ENCODE data around the gene SPATA46.

GRCh38 chr1:162349635-162350330 is 26.9 kb downstream of the SPATA46 start:
- TF ChIP-seq, protein P1, sequence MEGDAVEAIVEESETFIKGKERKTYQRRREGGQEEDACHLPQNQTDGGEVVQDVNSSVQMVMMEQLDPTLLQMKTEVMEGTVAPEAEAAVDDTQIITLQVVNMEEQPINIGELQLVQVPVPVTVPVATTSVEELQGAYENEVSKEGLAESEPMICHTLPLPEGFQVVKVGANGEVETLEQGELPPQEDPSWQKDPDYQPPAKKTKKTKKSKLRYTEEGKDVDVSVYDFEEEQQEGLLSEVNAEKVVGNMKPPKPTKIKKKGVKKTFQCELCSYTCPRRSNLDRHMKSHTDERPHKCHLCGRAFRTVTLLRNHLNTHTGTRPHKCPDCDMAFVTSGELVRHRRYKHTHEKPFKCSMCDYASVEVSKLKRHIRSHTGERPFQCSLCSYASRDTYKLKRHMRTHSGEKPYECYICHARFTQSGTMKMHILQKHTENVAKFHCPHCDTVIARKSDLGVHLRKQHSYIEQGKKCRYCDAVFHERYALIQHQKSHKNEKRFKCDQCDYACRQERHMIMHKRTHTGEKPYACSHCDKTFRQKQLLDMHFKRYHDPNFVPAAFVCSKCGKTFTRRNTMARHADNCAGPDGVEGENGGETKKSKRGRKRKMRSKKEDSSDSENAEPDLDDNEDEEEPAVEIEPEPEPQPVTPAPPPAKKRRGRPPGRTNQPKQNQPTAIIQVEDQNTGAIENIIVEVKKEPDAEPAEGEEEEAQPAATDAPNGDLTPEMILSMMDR (IDR thresholded peaks at IDR 0.05; ENCODE audit: low read length) = no peak
- no peak for TF ChIP-seq EZH2phosphoT487 (IDR thresholded peaks at IDR 0.05; ENCODE audit: low read length)

Measured in MM.1S (cell line).